ENCODE measurements around the gene CTRB1. TPM values are rescaled to one million over a fixed set of nuclear protein-coding genes. Genes with fewer than 3 reads are reported as not detected.

The CTRB1 gene
- total and polyA plus RNA-seq, 2 of the 13 experiments (the other 11 are each of a cell fraction or from before 2014, with no cell fraction given): not detected

GRCh38 chr16:75251280-75252048 is 32.7 kb downstream of the CTRB1 start, which contains the start of gene BCAR1 (continued):
- no peak for TF ChIP-seq ZNF572 (CRISPR knock-in tag; IDR thresholded peaks at IDR 0.05)
- no peak for TF ChIP-seq SUZ12 (IDR thresholded peaks at IDR 0.05; ENCODE audit: low read depth, low read length)
- no peak for TF ChIP-seq NFE2L1 (CRISPR knock-in tag; IDR thresholded peaks at IDR 0.05; ENCODE audit: borderline replicate concordance)
- no peak for TF ChIP-seq GTF3A (CRISPR knock-in tag; conservative IDR thresholded peaks at IDR 0.05)
- TF ChIP-seq, protein P1, sequence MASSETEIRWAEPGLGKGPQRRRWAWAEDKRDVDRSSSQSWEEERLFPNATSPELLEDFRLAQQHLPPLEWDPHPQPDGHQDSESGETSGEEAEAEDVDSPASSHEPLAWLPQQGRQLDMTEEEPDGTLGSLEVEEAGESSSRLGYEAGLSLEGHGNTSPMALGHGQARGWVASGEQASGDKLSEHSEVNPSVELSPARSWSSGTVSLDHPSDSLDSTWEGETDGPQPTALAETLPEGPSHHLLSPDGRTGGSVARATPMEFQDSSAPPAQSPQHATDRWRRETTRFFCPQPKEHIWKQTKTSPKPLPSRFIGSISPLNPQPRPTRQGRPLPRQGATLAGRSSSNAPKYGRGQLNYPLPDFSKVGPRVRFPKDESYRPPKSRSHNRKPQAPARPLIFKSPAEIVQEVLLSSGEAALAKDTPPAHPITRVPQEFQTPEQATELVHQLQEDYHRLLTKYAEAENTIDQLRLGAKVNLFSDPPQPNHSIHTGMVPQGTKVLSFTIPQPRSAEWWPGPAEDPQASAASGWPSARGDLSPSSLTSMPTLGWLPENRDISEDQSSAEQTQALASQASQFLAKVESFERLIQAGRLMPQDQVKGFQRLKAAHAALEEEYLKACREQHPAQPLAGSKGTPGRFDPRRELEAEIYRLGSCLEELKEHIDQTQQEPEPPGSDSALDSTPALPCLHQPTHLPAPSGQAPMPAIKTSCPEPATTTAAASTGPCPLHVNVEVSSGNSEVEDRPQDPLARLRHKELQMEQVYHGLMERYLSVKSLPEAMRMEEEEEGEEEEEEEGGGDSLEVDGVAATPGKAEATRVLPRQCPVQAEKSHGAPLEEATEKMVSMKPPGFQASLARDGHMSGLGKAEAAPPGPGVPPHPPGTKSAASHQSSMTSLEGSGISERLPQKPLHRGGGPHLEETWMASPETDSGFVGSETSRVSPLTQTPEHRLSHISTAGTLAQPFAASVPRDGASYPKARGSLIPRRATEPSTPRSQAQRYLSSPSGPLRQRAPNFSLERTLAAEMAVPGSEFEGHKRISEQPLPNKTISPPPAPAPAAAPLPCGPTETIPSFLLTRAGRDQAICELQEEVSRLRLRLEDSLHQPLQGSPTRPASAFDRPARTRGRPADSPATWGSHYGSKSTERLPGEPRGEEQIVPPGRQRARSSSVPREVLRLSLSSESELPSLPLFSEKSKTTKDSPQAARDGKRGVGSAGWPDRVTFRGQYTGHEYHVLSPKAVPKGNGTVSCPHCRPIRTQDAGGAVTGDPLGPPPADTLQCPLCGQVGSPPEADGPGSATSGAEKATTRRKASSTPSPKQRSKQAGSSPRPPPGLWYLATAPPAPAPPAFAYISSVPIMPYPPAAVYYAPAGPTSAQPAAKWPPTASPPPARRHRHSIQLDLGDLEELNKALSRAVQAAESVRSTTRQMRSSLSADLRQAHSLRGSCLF (CRISPR knock-in tag; IDR thresholded peaks at IDR 0.05; ENCODE audit: borderline replicate concordance): no peak
- TF ChIP-seq ZNF337 (CRISPR knock-in tag; IDR thresholded peaks at IDR 0.05; ENCODE audit: borderline replicate concordance, low read depth): no peak
- no peak for TF ChIP-seq FOXK2 (IDR thresholded peaks at IDR 0.05)
- TF ChIP-seq SMC3 (IDR thresholded peaks at IDR 0.05; ENCODE audit: low read length): no peak
- TF ChIP-seq CSRNP2 (CRISPR knock-in tag; conservative IDR thresholded peaks at IDR 0.05; ENCODE audit: low read depth): no peak
- TF ChIP-seq ZNF382 (CRISPR knock-in tag; IDR thresholded peaks at IDR 0.05; ENCODE audit: borderline replicate concordance): no peak
- no peak for TF ChIP-seq GZF1 (CRISPR knock-in tag; IDR thresholded peaks at IDR 0.05)
- TF ChIP-seq, protein P2, sequence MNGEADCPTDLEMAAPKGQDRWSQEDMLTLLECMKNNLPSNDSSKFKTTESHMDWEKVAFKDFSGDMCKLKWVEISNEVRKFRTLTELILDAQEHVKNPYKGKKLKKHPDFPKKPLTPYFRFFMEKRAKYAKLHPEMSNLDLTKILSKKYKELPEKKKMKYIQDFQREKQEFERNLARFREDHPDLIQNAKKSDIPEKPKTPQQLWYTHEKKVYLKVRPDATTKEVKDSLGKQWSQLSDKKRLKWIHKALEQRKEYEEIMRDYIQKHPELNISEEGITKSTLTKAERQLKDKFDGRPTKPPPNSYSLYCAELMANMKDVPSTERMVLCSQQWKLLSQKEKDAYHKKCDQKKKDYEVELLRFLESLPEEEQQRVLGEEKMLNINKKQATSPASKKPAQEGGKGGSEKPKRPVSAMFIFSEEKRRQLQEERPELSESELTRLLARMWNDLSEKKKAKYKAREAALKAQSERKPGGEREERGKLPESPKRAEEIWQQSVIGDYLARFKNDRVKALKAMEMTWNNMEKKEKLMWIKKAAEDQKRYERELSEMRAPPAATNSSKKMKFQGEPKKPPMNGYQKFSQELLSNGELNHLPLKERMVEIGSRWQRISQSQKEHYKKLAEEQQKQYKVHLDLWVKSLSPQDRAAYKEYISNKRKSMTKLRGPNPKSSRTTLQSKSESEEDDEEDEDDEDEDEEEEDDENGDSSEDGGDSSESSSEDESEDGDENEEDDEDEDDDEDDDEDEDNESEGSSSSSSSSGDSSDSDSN (CRISPR knock-in tag; IDR thresholded peaks at IDR 0.05): peak; percentile 76
- 0 out of 2 replicates have a peak, but pooled peaks have one; percentile 6 for TF ChIP-seq THAP11 (CRISPR knock-in tag; IDR thresholded peaks at IDR 0.05)
- TF ChIP-seq SIX4 (CRISPR knock-in tag; IDR thresholded peaks at IDR 0.05): no peak
- no peak for TF ChIP-seq ZNF124 (CRISPR knock-in tag; IDR thresholded peaks at IDR 0.05)
- peak; percentile 67; the same call in 1 of the 2 replicates for TF ChIP-seq KMT2A (CRISPR knock-in tag; IDR thresholded peaks at IDR 0.05)
- no peak for TF ChIP-seq ZFP36L1 (CRISPR knock-in tag; IDR thresholded peaks at IDR 0.05)
- TF ChIP-seq ARHGAP35 (CRISPR knock-in tag; IDR thresholded peaks at IDR 0.05; ENCODE audit: borderline replicate concordance): no peak
- no peak; the same call in 1 of the 2 replicates for TF ChIP-seq ZNF704 (CRISPR knock-in tag; IDR thresholded peaks at IDR 0.05; ENCODE audit: borderline replicate concordance)
- peak; percentile 19; the same call in 1 of the 2 replicates for TF ChIP-seq AKAP8 (CRISPR knock-in tag; IDR thresholded peaks at IDR 0.05)
